Breast epithelium (tissue), 4 donors: ENCODE data around the gene CFAP68. TPM values are rescaled to one million over a fixed set of nuclear protein-coding genes. Genes with fewer than 3 reads are reported as not detected.

Experiments
- DNase-seq, 2 donors: peaks; one replicate each; pipeline ENCODE4 v3.0.0-alpha.2; 2019; ENCODE audit warnings: low spot score in 2 of 2
- H3K27ac ChIP-seq, 2 donors: fragments of 200-600 bp; sonication (generic) in 1 of 2; one replicate each; pipeline ENCODE4 v1.5.1; 2016 to 2019; ENCODE audit warnings: mild to moderate bottlenecking in 1 of 2
- H3K27me3 ChIP-seq, 2 donors: fragments of 200-600 bp; sonication (generic) in 1 of 2; one replicate each; pipeline versions ENCODE4 v1.5.1 to v1.6.0; 2017 to 2019; ENCODE audit warnings: control low read depth in 1 of 2, mild to moderate bottlenecking in 1 of 2
- H3K36me3 ChIP-seq: fragments of 200-600 bp; one replicate; pipeline ENCODE4 v1.5.1; 2019
- H3K4me1 ChIP-seq, 2 donors: fragments of 200-600 bp; sonication (generic); one replicate each; pipeline ENCODE4 v1.5.1; 2016 to 2019; ENCODE audit warnings: control low read depth in 1 of 2
- H3K4me3 ChIP-seq, 3 donors: fragments of 200-600 bp; sonication (generic); 1 replicate in 2 of 3; 2 replicates in 1 of 3; pipeline ENCODE4 v1.5.1; 2016 to 2019; ENCODE audit warnings: mild to moderate bottlenecking in 3 of 3, moderate library complexity in 2 of 3
- H3K9me3 ChIP-seq, 2 donors: fragments of 200-600 bp; sonication (generic) in 1 of 2; one replicate each; pipeline ENCODE4 v1.5.1; 2016 to 2019; ENCODE audit warnings: control low read depth in 1 of 2
- CTCF ChIP-seq, 3 donors: fragments of 450-650 bp; IDR thresholded peaks; one replicate each; pipeline ENCODE4 v1.5.1; 2016 to 2017; ENCODE audit warnings: antibody characterized with exemption in 3 of 3, mild to moderate bottlenecking in 3 of 3, moderate library complexity in 3 of 3
- POLR2A ChIP-seq: fragments of 450-650 bp; IDR thresholded peaks from one replicate; pipeline ENCODE4 v1.6.1; 2016; ENCODE audit warnings: antibody characterized with exemption, mild to moderate bottlenecking, moderate library complexity
- POLR2AphosphoS5 ChIP-seq, 3 donors: sonication (generic); formaldehyde crosslinking; IDR thresholded peaks; one replicate each; pipeline ENCODE4 v1.6.1; 2017; ENCODE audit warnings: antibody characterized with exemption in 3 of 3
- intact Hi-C: fragments of 100-400 bp; cut with DNase I; formaldehyde crosslinking; loops from one replicate; pipeline ENCODE4 v1.15.1; 2023; ENCODE audit warnings: low total_unique reads
- total RNA-seq, 3 donors: library from RNA; depleted of rRNA; stranded (reverse); fragments of >200 nt; gene quantifications; one replicate each; pipeline ENCODE4 v1.1.0, GENCODE V29; 2016

CFAP68 gene
- total RNA-seq, 3 donors from 2014 or later = 29.6 to 35.1 (median 31.2) TPM

GRCh38 chr11:111836721-111837120 lies 42.6 kb upstream of the CFAP68 start:
- H3K4me3 ChIP-seq = no peak overlapping the region
- H3K9me3 ChIP-seq = no peaks in the 10 kb centered on the region
- intact Hi-C loops = no loop called here
- no peaks in the 10 kb centered on the region for H3K36me3 ChIP-seq
- no peak for DNase-seq
- no peaks in the 10 kb centered on the region for H3K4me1 ChIP-seq
- no peak for TF ChIP-seq POLR2AphosphoS5 (IDR thresholded peaks at IDR 0.05)
- no peaks in the 10 kb centered on the region for H3K27me3 ChIP-seq
- peak overlapping the region in 1 of 2 donors; percentile 3 for H3K27ac ChIP-seq

- no peaks in the 10 kb centered on the region for H3K36me3 ChIP-seq
- H3K4me1 ChIP-seq = no peaks in the 10 kb centered on the region
- DNase-seq = no peak
- TF ChIP-seq POLR2AphosphoS5 (IDR thresholded peaks at IDR 0.05) = no peak
- no peak for TF ChIP-seq POLR2A
- no peak for TF ChIP-seq CTCF (IDR thresholded peaks at IDR 0.05)
- no peak overlapping the region for H3K27ac ChIP-seq
- no peak overlapping the region for H3K4me3 ChIP-seq
- H3K9me3 ChIP-seq = no peaks in the 10 kb centered on the region
- intact Hi-C loops = no loop called here
- H3K27me3 ChIP-seq = no peaks in the 10 kb centered on the region
Measured at GRCh38 chr11:111837366-111837891, 41.9 kb upstream of the CFAP68 start.

- Histone ChIP-seq H3K4me3 (no peak overlapping the region), H3K27me3 (no peaks in the 10 kb centered on the region), H3K27ac (no peak overlapping the region), H3K9me3 (no peaks in the 10 kb centered on the region), H3K4me1 (no peaks in the 10 kb centered on the region), H3K36me3 (no peaks in the 10 kb centered on the region)
- TF ChIP-seq CTCF (IDR thresholded peaks at IDR 0.05) (no peak), POLR2AphosphoS5 (IDR thresholded peaks at IDR 0.05) (no peak), POLR2A (no peak)
- no peak for DNase-seq
- intact Hi-C loops = no loop called here
Measured at GRCh38 chr11:111838054-111838453, 41.3 kb upstream of the CFAP68 start.

GRCh38 chr11:111840143-111840542 lies 39.2 kb upstream of the CFAP68 start:
- intact Hi-C loops = no loop called here
- DNase-seq = no peak
- H3K27me3 ChIP-seq = no peaks in the 10 kb centered on the region
- no peak overlapping the region for H3K27ac ChIP-seq
- no peak overlapping the region for H3K4me3 ChIP-seq
- TF ChIP-seq CTCF (IDR thresholded peaks at IDR 0.05) = no peak
- TF ChIP-seq POLR2A = no peak
- no peak for TF ChIP-seq POLR2AphosphoS5 (IDR thresholded peaks at IDR 0.05)
- H3K4me1 ChIP-seq = no peaks in the 10 kb centered on the region
- H3K36me3 ChIP-seq = no peaks in the 10 kb centered on the region
- H3K9me3 ChIP-seq = no peaks in the 10 kb centered on the region

- Histone ChIP-seq H3K27ac (no peak overlapping the region), H3K27me3 (no peaks in the 10 kb centered on the region), H3K4me1 (no peaks in the 10 kb centered on the region), H3K9me3 (no peaks in the 10 kb centered on the region), H3K4me3 (no peak overlapping the region), H3K36me3 (no peaks in the 10 kb centered on the region)
- DNase-seq = peak; percentile 84 to 89
- intact Hi-C loops = no loop called here
- no peak for TF ChIP-seq POLR2A
- TF ChIP-seq POLR2AphosphoS5 (IDR thresholded peaks at IDR 0.05) = peak in 2 of 3 donors; percentile 32 to 54
- TF ChIP-seq CTCF (IDR thresholded peaks at IDR 0.05) = peak; percentile 90 to 96 (median 92)
Measured at GRCh38 chr11:111841370-111842053, 37.8 kb upstream of the CFAP68 start.
